OCI-LY7 (cell line): ENCODE measurements around the gene ZNF235. TPM values are rescaled to one million over a fixed set of nuclear protein-coding genes. Genes with fewer than 3 reads are reported as not detected.

Experiments used
- BruUV-seq: library from RNA; stranded (reverse); fragments of 400-500 nt; replicated peaks from 2 replicates; lab custom pipeline; 2021; lab: Mats Ljungman, UMichigan
- CTCF ChIA-PET: fragments of 300-600 bp; sonication (Branson Sonifier 250); formaldehyde crosslinking; loops from one replicate; lab custom pipeline; 2022; ENCODE audit warnings: antibody characterized with exemption; ENCODE audit not compliant: unreplicated experiment; lab: Charles Lee
- POLR2A ChIA-PET: fragments of 300-600 bp; sonication (Branson Sonifier 250); formaldehyde crosslinking; loops from one replicate; lab custom pipeline; 2022; ENCODE audit warnings: antibody characterized with exemption; lab: Charles Lee
- DNase-seq: peaks from one replicate; pipeline ENCODE4 v3.0.0-alpha.2; 2015; ENCODE audit warnings: low spot score
- H2AFZ ChIP-seq: fragments of 200-600 bp; sonication (generic), shearing (Covaris generic); 2 replicates; pipeline ENCODE4 v1.6.1; 2014; ENCODE audit warnings: mild to moderate bottlenecking, antibody characterized with exemption, low read length, moderate library complexity
- H3K27ac ChIP-seq: fragments of 200-600 bp; sonication (generic); 2 replicates; pipeline ENCODE4 v1.5.1; 2014; ENCODE audit warnings: mixed run types, low read depth, mild to moderate bottlenecking, moderate library complexity, low read length, inconsistent platforms; ENCODE audit not compliant: poor library complexity, severe bottlenecking
- H3K36me3 ChIP-seq: fragments of 200-600 bp; sonication (generic); 2 replicates; pipeline ENCODE4 v1.6.1; 2014; ENCODE audit warnings: mild to moderate bottlenecking, antibody characterized with exemption, low read length, moderate library complexity, mixed read lengths; ENCODE audit not compliant: insufficient read depth
- H3K4me1 ChIP-seq: fragments of 200-600 bp; sonication (generic); 2 replicates; pipeline ENCODE4 v1.5.1; 2014; ENCODE audit warnings: mild to moderate bottlenecking, low read length; ENCODE audit not compliant: insufficient read depth, poor library complexity, severe bottlenecking
- H3K4me2 ChIP-seq: fragments of 200-600 bp; sonication (generic); 2 replicates; pipeline ENCODE4 v1.6.1; 2014; ENCODE audit warnings: mild to moderate bottlenecking, low read length
- H3K4me3 ChIP-seq: fragments of 200-600 bp; sonication (generic); 2 replicates; pipeline ENCODE4 v1.5.1; 2014; ENCODE audit warnings: mild to moderate bottlenecking, low read depth, low read length; ENCODE audit not compliant: poor library complexity, severe bottlenecking
- H3K79me2 ChIP-seq: fragments of 200-600 bp; sonication (generic); 2 replicates; pipeline ENCODE4 v1.6.1; 2016; ENCODE audit warnings: low read depth, mild to moderate bottlenecking, low read length, moderate library complexity, mixed read lengths; ENCODE audit not compliant: insufficient read depth
- H3K9me2 ChIP-seq: fragments of 200-600 bp; sonication (generic); 2 replicates; pipeline ENCODE4 v1.6.1; 2016; ENCODE audit warnings: mild to moderate bottlenecking, low read length, mixed read lengths; ENCODE audit not compliant: insufficient read depth
- H3K9me3 ChIP-seq: fragments of 200-600 bp; sonication (generic); 2 replicates; pipeline ENCODE4 v1.6.1; 2014; ENCODE audit warnings: mild to moderate bottlenecking, mixed run types, low read length, mixed read lengths
- H4K20me1 ChIP-seq: fragments of 200-600 bp; sonication (generic); 2 replicates; pipeline ENCODE4 v1.6.1; 2014; ENCODE audit warnings: mild to moderate bottlenecking, antibody characterized with exemption, low read length, moderate library complexity, mixed read lengths; ENCODE audit not compliant: insufficient read depth
- EZH2phosphoT487 ChIP-seq: fragments of 200-600 bp; sonication (generic); IDR thresholded peaks from 2 replicates; pipeline ENCODE4 v1.6.1; 2018; ENCODE audit warnings: low read depth, borderline replicate concordance, mild to moderate bottlenecking, mixed run types, antibody characterized with exemption, low read length, moderate library complexity, mixed read lengths
- intact Hi-C: fragments of 100-400 bp; cut with micrococcal nuclease; formaldehyde crosslinking; loops from one replicate; pipeline ENCODE4 v1.10.0; 2022; ENCODE audit not compliant: unreplicated experiment
- total RNA-seq, 2 experiments: library from RNA; depleted of rRNA in 1 of 2; stranded (reverse); fragments of >200 nt in 1 of 2; shearing (Covaris generic) in 1 of 2; gene quantifications; 2 replicates each; pipeline ENCODE4 v1.2.3, GENCODE V29; 2014 to 2022
- TF ChIP-seq, protein P1 (sequence below): fragments of 200-600 bp; sonication (generic); conservative IDR thresholded peaks from 2 replicates; pipeline ENCODE4 v1.5.1; 2014; ENCODE audit warnings: mild to moderate bottlenecking, antibody characterized with exemption, low read length, moderate library complexity, mixed read lengths

Gene ZNF235
- total RNA-seq, 2 experiments from 2014 or later, result 7.4 to 7.7 TPM

DNA sequence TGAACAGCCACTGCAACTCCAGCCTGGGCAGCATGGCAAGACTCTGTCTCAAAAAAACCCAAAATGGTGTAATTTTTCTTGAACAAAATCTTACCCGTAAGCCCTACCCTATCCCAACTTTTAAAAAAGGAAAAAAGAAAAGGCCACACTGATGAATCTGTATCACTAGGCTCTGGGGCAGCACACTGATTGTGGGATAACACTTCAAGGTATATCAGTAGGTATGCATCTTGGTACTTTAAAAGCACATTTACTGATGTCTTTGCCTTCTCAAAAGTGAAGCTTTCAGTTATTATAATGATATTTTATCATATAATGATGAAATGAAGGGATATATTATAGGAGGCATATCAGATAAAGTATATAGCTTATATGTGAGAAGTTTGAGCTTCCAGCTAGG lies 27.3 kb upstream of the ZNF235 start:
- BruUV-seq, result no TSS peak
- TF ChIP-seq EZH2phosphoT487, result no peak
- TF ChIP-seq, protein P1, sequence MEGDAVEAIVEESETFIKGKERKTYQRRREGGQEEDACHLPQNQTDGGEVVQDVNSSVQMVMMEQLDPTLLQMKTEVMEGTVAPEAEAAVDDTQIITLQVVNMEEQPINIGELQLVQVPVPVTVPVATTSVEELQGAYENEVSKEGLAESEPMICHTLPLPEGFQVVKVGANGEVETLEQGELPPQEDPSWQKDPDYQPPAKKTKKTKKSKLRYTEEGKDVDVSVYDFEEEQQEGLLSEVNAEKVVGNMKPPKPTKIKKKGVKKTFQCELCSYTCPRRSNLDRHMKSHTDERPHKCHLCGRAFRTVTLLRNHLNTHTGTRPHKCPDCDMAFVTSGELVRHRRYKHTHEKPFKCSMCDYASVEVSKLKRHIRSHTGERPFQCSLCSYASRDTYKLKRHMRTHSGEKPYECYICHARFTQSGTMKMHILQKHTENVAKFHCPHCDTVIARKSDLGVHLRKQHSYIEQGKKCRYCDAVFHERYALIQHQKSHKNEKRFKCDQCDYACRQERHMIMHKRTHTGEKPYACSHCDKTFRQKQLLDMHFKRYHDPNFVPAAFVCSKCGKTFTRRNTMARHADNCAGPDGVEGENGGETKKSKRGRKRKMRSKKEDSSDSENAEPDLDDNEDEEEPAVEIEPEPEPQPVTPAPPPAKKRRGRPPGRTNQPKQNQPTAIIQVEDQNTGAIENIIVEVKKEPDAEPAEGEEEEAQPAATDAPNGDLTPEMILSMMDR, result no peak
- Histone ChIP-seq H3K9me3 (peaks cover 10% of the 10 kb centered on the region; the same call in 1 of the 2 replicates), H3K79me2 (no peaks in the 10 kb centered on the region), H3K9me2 (no peaks in the 10 kb centered on the region), H3K4me1 (no peaks in the 10 kb centered on the region), H3K4me2 (no peak overlapping the region), H3K36me3 (no peaks in the 10 kb centered on the region), H3K4me3 (no peak overlapping the region), H4K20me1 (no peaks in the 10 kb centered on the region), H2AFZ (no peak overlapping the region), H3K27ac (no peak overlapping the region)
- ChIA-PET POLR2A (no interaction called here), CTCF (no interaction called here)
- DNase-seq, result no peak
- intact Hi-C loops, result no loop called here

DNA sequence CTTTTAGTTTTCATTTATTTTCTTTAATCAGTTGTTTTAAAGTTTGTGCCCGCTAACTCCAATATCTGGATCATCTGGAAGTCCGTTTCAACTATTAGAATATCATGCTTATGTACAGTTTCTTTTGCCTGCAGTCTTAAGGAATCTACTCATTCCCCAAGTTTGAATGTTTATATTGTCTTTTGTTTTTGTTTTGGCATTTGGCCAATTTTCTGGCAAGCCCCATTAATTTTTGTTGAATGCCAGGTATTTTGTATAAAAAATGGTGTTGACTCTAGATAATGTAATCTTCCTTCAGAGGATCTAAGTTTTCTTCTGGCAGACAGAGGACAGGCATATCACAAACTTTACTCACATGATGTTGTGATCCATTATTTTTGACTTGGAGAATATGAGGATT lies 11.1 kb upstream of the ZNF235 start:
- Histone ChIP-seq H3K27ac (no peak overlapping the region), H3K79me2 (no peaks in the 10 kb centered on the region), H3K9me3 (no peaks in the 10 kb centered on the region), H3K4me1 (no peaks in the 10 kb centered on the region), H3K4me3 (no peak overlapping the region), H2AFZ (no peak overlapping the region), H3K4me2 (no peak overlapping the region), H3K9me2 (no peaks in the 10 kb centered on the region), H4K20me1 (no peaks in the 10 kb centered on the region), H3K36me3 (no peaks in the 10 kb centered on the region)
- BruUV-seq, result no TSS peak
- TF ChIP-seq, protein P1, result no peak
- TF ChIP-seq EZH2phosphoT487, result no peak
- DNase-seq, result no peak
- CTCF ChIA-PET, result no interaction called here
- POLR2A ChIA-PET, result no interaction called here
- intact Hi-C loops, result no loop called here

DNA sequence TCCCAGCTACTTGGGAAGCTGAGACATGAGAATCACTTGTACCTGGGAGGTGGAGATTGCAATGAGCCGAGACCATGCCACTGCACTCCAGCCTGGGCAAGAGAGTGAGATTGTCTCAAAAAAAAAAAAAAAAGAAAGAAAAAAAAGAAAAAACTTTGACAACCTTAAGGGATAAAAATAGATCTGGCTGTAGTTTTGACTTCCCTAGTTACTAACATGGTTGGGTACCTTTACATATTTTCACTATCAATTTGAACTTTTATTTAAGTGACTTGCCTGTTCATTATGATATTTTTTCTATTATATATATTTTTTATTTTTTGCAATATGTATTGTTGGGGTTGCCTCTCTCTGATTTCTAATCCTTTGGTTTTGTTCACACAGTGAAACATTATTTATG lies 8.4 kb upstream of the ZNF235 start:
- Histone ChIP-seq H3K9me2 (no peaks in the 10 kb centered on the region), H3K4me3 (no peak overlapping the region), H3K27ac (no peak overlapping the region), H3K4me1 (no peaks in the 10 kb centered on the region), H2AFZ (no peak overlapping the region), H4K20me1 (no peaks in the 10 kb centered on the region), H3K36me3 (no peaks in the 10 kb centered on the region), H3K4me2 (no peak overlapping the region), H3K79me2 (no peaks in the 10 kb centered on the region), H3K9me3 (no peaks in the 10 kb centered on the region)
- DNase-seq, result no peak
- intact Hi-C loops, result no loop called here
- ChIA-PET POLR2A (interaction anchor here (0.7 to 1.2 kb wide), 2 partner anchors 9 to 29 kb away, joined by 3 to 4 read pairs; partner anchors contain the start of gene ZNF235), CTCF (no interaction called here)
- no TSS peak for BruUV-seq
- TF ChIP-seq, protein P1, result no peak
- TF ChIP-seq EZH2phosphoT487, result no peak
